ENCODE measurements around the gene FKBP10.
A peak's percentile ranks its signal among the peaks of the same experiment; 100 is the strongest.

FKBP10 gene

DNA sequence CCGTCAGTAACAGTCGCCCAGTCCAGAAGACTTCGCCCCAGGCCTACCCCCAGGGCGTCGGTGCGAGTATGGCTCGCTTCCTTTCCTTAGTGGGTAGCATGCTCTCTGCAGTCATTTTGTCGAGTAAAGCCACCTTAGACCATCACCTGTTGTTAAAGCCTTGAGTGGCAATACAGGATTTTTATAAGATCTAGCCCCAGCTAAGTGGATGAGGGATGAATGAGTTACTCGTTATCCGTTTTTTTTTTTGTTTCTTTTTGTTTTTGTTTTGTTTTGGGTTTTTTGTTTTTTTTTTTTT, 52.7 kb downstream of the FKBP10 start:
- Histone ChIP-seq H3K36me3 (ENCODE audit: control insufficient read depth, insufficient read depth, low read length) (peaks cover 9% of the 10 kb centered on the region), H3K4me1 (ENCODE audit: control insufficient read depth, insufficient read depth, low read length, poor library complexity, severe bottlenecking) (peaks cover 17% of the 10 kb centered on the region), H3K4me3 (ENCODE audit: insufficient read depth, low read depth, low read length, poor library complexity, severe bottlenecking) (peak overlapping the region; percentile 92), H3K27me3 (replicated peaks; ENCODE audit: control insufficient read depth, insufficient read depth, low read length, poor library complexity, severe bottlenecking) (no peaks in the 10 kb centered on the region), H3K9me3 (ENCODE audit: control insufficient read depth, low read length) (no peaks in the 10 kb centered on the region), H3K27ac (ENCODE audit: insufficient read depth, low read length, poor library complexity, severe bottlenecking) (peak overlapping the region; percentile 86)
- no peak for DNase-seq

DNA sequence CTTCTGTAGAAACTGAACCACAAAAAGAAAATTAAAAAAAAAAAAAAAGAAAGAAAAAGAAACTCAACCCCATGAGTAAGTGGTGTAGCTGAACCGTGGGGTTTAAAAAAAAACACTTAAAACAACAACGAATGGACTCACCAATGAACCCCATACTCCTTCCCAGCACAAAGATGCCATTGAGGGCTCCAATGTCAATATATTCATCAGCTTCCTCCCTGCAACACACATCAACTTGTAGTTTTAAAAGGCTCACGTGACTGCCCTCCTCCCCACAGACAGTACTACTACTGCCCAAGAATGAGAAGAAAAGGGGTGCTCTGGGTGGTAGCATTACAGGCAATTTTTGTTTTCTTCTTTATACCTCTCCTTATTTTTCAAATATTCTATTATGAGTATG, 55.8 kb downstream of the FKBP10 start:
- Histone ChIP-seq H3K36me3 (ENCODE audit: control insufficient read depth, insufficient read depth, low read length) (peaks cover 31% of the 10 kb centered on the region), H3K27ac (ENCODE audit: insufficient read depth, low read length, poor library complexity, severe bottlenecking) (no peak overlapping the region), H3K9me3 (ENCODE audit: control insufficient read depth, low read length) (no peaks in the 10 kb centered on the region), H3K4me1 (ENCODE audit: control insufficient read depth, insufficient read depth, low read length, poor library complexity, severe bottlenecking) (peaks cover 6% of the 10 kb centered on the region), H3K4me3 (ENCODE audit: insufficient read depth, low read depth, low read length, poor library complexity, severe bottlenecking) (no peak overlapping the region), H3K27me3 (replicated peaks; ENCODE audit: control insufficient read depth, insufficient read depth, low read length, poor library complexity, severe bottlenecking) (no peaks in the 10 kb centered on the region)
- no peak for DNase-seq

DNA sequence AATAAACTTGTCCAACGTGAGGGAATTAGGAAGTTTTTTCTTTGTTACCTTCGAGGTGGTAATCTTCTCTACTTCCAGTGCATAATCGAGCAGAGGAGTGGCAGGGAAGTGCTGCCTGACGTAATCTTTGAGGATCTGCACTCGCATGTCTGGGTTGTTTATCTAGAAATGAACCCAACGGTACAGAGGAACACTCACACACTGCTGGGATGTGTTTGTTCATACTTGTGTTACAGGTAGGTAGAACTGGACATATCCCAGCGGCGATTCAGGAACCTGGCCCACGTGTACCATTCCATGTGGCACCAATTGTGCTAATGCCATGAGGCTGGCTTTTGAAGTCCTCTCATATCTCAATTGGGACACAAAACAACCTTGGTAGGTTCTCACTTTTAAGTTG, 56.6 kb downstream of the FKBP10 start:
- Histone ChIP-seq H3K4me3 (ENCODE audit: insufficient read depth, low read depth, low read length, poor library complexity, severe bottlenecking) (no peak overlapping the region), H3K4me1 (ENCODE audit: control insufficient read depth, insufficient read depth, low read length, poor library complexity, severe bottlenecking) (no peaks in the 10 kb centered on the region), H3K9me3 (ENCODE audit: control insufficient read depth, low read length) (no peaks in the 10 kb centered on the region), H3K36me3 (ENCODE audit: control insufficient read depth, insufficient read depth, low read length) (peaks cover 38% of the 10 kb centered on the region), H3K27ac (ENCODE audit: insufficient read depth, low read length, poor library complexity, severe bottlenecking) (no peak overlapping the region), H3K27me3 (replicated peaks; ENCODE audit: control insufficient read depth, insufficient read depth, low read length, poor library complexity, severe bottlenecking) (no peaks in the 10 kb centered on the region)
- DNase-seq: no peak

DNA sequence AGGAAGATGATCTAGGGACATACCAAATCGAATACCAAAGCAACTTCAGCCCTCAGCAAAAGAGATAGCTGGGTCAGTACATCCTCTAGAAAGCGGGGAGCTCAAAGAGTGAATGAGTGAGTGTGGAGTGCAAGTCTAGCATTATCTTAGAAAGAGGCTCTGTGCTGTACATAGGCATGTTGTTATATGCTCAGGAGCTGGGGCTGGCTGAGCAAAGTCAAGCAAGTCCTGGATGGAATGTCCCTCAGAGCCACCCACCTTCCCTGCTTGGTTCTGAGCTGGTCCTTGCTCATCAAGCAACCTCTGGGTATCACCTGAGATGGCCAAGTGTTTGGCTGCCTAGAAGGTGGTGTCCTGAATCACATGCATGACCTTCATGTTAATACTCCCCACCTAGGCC, 57.3 kb downstream of the FKBP10 start:
- Histone ChIP-seq H3K36me3 (ENCODE audit: control insufficient read depth, insufficient read depth, low read length) (peaks cover 41% of the 10 kb centered on the region), H3K9me3 (ENCODE audit: control insufficient read depth, low read length) (no peaks in the 10 kb centered on the region), H3K27ac (ENCODE audit: insufficient read depth, low read length, poor library complexity, severe bottlenecking) (no peak overlapping the region), H3K27me3 (replicated peaks; ENCODE audit: control insufficient read depth, insufficient read depth, low read length, poor library complexity, severe bottlenecking) (no peaks in the 10 kb centered on the region), H3K4me3 (ENCODE audit: insufficient read depth, low read depth, low read length, poor library complexity, severe bottlenecking) (no peak overlapping the region), H3K4me1 (ENCODE audit: control insufficient read depth, insufficient read depth, low read length, poor library complexity, severe bottlenecking) (no peaks in the 10 kb centered on the region)
- no peak for DNase-seq

- no peak overlapping the region for H3K4me3 ChIP-seq (ENCODE audit: insufficient read depth, low read depth, low read length, poor library complexity, severe bottlenecking)
- no peaks in the 10 kb centered on the region for H3K4me1 ChIP-seq (ENCODE audit: control insufficient read depth, insufficient read depth, low read length, poor library complexity, severe bottlenecking)
- no peaks in the 10 kb centered on the region for H3K27me3 ChIP-seq (replicated peaks; ENCODE audit: control insufficient read depth, insufficient read depth, low read length, poor library complexity, severe bottlenecking)
- H3K27ac ChIP-seq (ENCODE audit: insufficient read depth, low read length, poor library complexity, severe bottlenecking): no peak overlapping the region
- DNase-seq: no peak
- no peaks in the 10 kb centered on the region for H3K9me3 ChIP-seq (ENCODE audit: control insufficient read depth, low read length)
- peaks cover 41% of the 10 kb centered on the region for H3K36me3 ChIP-seq (ENCODE audit: control insufficient read depth, insufficient read depth, low read length)
These were observed 57.8 kb downstream of the FKBP10 start for GRCh38 chr17:41870627-41871026.

- Histone ChIP-seq H3K27me3 (replicated peaks; ENCODE audit: control insufficient read depth, insufficient read depth, low read length, poor library complexity, severe bottlenecking) (no peaks in the 10 kb centered on the region), H3K4me3 (ENCODE audit: insufficient read depth, low read depth, low read length, poor library complexity, severe bottlenecking) (no peak overlapping the region), H3K27ac (ENCODE audit: insufficient read depth, low read length, poor library complexity, severe bottlenecking) (no peak overlapping the region), H3K4me1 (ENCODE audit: control insufficient read depth, insufficient read depth, low read length, poor library complexity, severe bottlenecking) (no peaks in the 10 kb centered on the region), H3K36me3 (ENCODE audit: control insufficient read depth, insufficient read depth, low read length) (peaks cover 43% of the 10 kb centered on the region), H3K9me3 (ENCODE audit: control insufficient read depth, low read length) (no peaks in the 10 kb centered on the region)
- DNase-seq: no peak
These were observed 59.0 kb downstream of the FKBP10 start for GRCh38 chr17:41871789-41872188.

All from effector memory CD4-positive, alpha-beta T cell (primary cell).